ENCODE results near the gene RNASE13. TPM values are rescaled to one million over a fixed set of nuclear protein-coding genes. Genes with fewer than 3 reads are reported as not detected.

RNASE13 gene
- total RNA-seq, 4 donors from 2014 or later = not detected

DNA sequence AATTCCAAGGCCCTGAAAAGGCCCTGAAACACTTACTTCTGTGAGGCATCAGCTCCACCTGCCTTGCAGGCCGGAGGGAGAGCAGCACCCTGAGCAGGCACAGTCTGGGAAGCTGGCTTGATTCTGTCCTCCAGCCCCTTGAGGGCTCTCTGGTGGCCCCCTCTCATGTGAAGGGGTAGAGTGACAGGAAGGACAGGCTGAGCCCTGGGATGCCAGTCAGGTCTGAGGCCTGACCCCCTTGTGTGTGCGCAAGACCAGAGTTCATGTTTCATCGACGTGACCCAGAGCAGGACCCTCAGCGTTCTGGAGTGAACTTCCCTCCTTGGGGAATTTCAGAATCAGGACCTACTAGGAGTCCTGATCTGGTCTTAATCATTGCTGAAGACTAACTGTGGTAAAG, 24.3 kb upstream of the RNASE13 start:
- Histone ChIP-seq H3K36me3 (no peaks in the 10 kb centered on the region), H3K4me1 (peaks cover 0 to 6% (median 0%) of the 10 kb centered on the region in 3 donors), H3K4me3 (no peak overlapping the region), H3K27me3 (no peaks in the 10 kb centered on the region), H3K27ac (no peak overlapping the region), H3K9me3 (no peaks in the 10 kb centered on the region)
- 80% methylated on average over 1 of the region's 5 CpGs; no CpG with 5 or more reads in 1 of the 2 donors for WGBS, 2 donors (ENCODE audit: low coverage in 1 of 2)
- TF ChIP-seq EP300 (IDR thresholded peaks at IDR 0.05) (no peak), POLR2A (IDR thresholded peaks at IDR 0.05) (no peak), POLR2AphosphoS5 (IDR thresholded peaks at IDR 0.05) (no peak)
- TF ChIP-seq, protein P1, sequence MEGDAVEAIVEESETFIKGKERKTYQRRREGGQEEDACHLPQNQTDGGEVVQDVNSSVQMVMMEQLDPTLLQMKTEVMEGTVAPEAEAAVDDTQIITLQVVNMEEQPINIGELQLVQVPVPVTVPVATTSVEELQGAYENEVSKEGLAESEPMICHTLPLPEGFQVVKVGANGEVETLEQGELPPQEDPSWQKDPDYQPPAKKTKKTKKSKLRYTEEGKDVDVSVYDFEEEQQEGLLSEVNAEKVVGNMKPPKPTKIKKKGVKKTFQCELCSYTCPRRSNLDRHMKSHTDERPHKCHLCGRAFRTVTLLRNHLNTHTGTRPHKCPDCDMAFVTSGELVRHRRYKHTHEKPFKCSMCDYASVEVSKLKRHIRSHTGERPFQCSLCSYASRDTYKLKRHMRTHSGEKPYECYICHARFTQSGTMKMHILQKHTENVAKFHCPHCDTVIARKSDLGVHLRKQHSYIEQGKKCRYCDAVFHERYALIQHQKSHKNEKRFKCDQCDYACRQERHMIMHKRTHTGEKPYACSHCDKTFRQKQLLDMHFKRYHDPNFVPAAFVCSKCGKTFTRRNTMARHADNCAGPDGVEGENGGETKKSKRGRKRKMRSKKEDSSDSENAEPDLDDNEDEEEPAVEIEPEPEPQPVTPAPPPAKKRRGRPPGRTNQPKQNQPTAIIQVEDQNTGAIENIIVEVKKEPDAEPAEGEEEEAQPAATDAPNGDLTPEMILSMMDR (IDR thresholded peaks at IDR 0.05) = no peak
- no peak for ATAC-seq

DNA sequence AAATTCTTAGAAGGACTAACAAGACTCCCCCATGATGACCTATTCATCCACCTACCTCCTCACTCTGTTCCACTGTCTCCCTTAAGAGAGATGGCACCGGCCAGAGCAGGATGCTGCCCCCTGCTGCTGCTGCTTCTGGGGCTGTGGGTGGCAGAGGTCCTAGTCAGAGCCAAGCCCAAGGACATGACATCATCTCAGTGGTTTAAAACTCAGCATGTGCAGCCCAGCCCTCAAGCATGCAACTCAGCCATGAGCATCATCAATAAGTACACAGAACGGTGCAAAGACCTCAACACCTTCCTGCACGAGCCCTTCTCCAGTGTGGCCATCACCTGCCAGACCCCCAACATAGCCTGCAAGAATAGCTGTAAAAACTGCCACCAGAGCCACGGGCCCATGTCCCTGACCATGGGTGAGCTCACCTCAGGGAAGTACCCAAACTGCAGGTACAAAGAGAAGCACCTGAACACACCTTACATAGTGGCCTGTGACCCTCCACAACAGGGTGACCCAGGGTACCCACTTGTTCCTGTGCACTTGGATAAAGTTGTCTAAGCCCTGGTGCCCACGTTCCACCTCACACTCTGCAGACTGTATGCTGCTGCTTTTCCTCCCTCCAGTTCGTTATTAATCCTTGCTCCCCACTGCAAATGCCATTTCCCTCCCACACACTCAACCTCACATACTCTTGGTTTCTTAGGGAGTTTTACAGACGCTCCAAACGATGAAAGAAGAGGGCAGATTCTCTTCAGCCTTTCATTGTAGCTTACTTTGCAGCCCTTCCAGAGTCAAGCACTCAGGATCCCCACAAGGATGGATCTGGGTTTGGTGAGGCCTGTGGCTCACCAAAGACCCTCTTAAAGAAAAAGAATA, 23.4 kb upstream of the RNASE13 start, which contains the start of gene RNASE8:
TSS of gene RNASE8 (plus strand) at position 20 of the 873 bp plus-strand sequence. CDS start at position 91, 71 bp downstream.
- Histone ChIP-seq H3K4me1 (no peaks in the 10 kb centered on the region), H3K4me3 (no peak within 1 kb of the TSS), H3K36me3 (no peaks in the 10 kb centered on the region), H3K9me3 (no peaks in the 10 kb centered on the region), H3K27me3 (no peaks in the 10 kb centered on the region), H3K27ac (no peak within 1 kb of the TSS)
- ATAC-seq = no peak
- TF ChIP-seq POLR2AphosphoS5 (IDR thresholded peaks at IDR 0.05) (no peak), EP300 (IDR thresholded peaks at IDR 0.05) (no peak), POLR2A (IDR thresholded peaks at IDR 0.05) (no peak)
- TF ChIP-seq, protein P1 (IDR thresholded peaks at IDR 0.05) = no peak
- 42 to 47% methylated on average over 3 to 4 of the region's 8 CpGs for WGBS, 2 donors (ENCODE audit: low coverage in 1 of 2)

DNA sequence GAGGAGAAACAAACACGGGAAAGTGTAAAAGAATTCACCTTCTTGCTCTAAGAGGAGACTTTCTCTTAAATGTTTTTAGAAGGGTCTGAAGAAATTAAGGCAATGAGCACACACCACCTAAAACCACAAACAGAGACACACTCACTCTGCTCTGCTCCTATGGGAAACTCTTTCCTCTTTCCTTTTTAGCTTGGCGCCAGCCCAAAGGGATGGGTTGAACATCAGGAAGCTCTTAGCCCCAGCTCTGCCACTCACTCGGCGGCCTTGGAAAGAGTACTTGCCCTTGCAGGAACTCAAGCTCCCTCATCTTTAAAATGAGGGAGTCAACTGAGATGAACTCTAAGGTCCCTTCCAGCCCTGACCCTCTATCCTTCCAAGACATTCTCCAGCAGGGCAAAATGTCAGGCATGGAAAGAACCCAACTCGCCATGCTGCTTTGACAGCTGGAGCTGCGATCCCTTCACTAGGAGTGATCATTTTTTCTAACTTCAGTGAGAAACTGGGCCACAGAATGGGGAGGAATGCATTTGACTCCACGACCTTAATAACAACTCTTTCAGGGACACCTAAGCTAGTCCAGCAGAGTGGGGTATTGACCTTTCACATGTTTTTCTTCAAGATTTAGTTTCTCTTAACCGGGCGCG, 22.0 kb upstream of the RNASE13 start:
- Histone ChIP-seq H3K27ac (no peak overlapping the region), H3K4me3 (no peak overlapping the region), H3K27me3 (no peaks in the 10 kb centered on the region), H3K4me1 (no peaks in the 10 kb centered on the region), H3K36me3 (no peaks in the 10 kb centered on the region), H3K9me3 (no peaks in the 10 kb centered on the region)
- WGBS, 2 donors (ENCODE audit: low coverage in 1 of 2) = 69 to 77% methylated on average over 5 to 7 of the region's 10 CpGs
- TF ChIP-seq POLR2A (IDR thresholded peaks at IDR 0.05) = no peak
- TF ChIP-seq, protein P1 (IDR thresholded peaks at IDR 0.05) = no peak
- no peak for TF ChIP-seq POLR2AphosphoS5 (IDR thresholded peaks at IDR 0.05)
- no peak for TF ChIP-seq EP300 (IDR thresholded peaks at IDR 0.05)
- ATAC-seq = no peak

DNA sequence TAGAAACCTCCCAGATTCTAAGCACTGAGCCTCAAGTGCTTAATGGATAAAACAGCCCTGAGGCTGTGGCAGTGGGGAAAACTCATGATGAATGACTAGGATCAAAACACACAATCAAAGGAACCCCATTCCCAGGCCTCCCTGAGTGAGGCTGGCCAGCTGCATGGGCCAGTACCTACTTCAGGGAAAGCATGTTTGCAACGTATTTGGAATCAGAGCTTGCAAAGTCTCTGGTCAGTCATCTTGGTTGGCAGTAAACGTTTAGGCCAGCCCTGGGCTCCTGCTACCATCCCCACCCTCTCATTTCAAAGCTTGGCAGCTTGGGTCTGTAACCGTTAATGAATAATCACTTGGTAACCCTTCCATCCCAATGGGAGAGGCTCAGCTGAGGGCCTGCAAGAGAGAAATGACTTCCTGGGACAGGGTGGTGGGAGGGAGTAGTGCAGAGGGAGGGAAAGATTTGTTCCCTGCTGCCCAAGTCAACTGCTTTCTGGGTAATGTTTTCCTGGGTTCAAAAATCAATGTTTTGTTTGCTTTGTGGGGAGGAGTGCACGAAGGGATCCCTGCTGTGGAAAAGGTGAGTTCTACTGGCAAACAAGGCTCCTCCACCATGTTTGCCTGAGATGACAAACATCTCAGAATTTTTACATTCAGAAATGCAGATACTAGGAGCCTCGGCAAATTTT, 21.0 kb upstream of the RNASE13 start:
- Histone ChIP-seq H3K4me3 (no peak overlapping the region), H3K36me3 (no peaks in the 10 kb centered on the region), H3K27me3 (no peaks in the 10 kb centered on the region), H3K9me3 (no peaks in the 10 kb centered on the region), H3K4me1 (no peaks in the 10 kb centered on the region), H3K27ac (no peak overlapping the region)
- 66 to 69% methylated on average over 2 to 5 of the region's 5 CpGs for WGBS, 2 donors (ENCODE audit: low coverage in 1 of 2)
- TF ChIP-seq POLR2AphosphoS5 (IDR thresholded peaks at IDR 0.05) (no peak), POLR2A (IDR thresholded peaks at IDR 0.05) (no peak), EP300 (IDR thresholded peaks at IDR 0.05) (no peak)
- TF ChIP-seq, protein P1 (IDR thresholded peaks at IDR 0.05) = no peak
- ATAC-seq = no peak
